Central memory CD4-positive, alpha-beta T cell (primary cell): ENCODE data around the gene CCDC40.

Source experiments
- DNase-seq: peaks from one replicate; pipeline ENCODE4 v3.0.0; 2022

Gene CCDC40

DNA sequence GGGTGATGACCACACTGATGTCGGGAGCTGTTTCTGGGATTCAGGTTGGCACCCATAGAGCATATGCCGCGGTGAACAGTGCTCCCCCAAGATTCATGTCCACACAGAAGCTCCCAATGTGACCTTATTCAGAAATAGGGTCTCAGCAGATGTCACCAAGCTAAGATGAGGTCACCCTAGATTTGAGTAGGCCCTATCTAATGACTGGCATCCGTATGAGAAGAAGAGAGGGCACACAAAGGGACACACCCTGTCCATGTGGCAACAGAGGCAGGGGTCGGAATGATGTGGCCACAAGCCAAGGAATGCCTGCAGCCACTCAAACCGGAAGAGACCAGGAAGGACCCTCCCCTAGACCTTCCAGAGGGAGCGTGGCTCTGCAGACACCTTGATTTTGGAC is 36.3 kb upstream of the CCDC40 start:
- DNase-seq = no peak

- no peak for DNase-seq
These were observed 35.3 kb upstream of the CCDC40 start for GRCh38 chr17:80000981-80001775.

GRCh38 chr17:80002070-80002641 is 34.3 kb upstream of the CCDC40 start:
- DNase-seq = no peak

DNA sequence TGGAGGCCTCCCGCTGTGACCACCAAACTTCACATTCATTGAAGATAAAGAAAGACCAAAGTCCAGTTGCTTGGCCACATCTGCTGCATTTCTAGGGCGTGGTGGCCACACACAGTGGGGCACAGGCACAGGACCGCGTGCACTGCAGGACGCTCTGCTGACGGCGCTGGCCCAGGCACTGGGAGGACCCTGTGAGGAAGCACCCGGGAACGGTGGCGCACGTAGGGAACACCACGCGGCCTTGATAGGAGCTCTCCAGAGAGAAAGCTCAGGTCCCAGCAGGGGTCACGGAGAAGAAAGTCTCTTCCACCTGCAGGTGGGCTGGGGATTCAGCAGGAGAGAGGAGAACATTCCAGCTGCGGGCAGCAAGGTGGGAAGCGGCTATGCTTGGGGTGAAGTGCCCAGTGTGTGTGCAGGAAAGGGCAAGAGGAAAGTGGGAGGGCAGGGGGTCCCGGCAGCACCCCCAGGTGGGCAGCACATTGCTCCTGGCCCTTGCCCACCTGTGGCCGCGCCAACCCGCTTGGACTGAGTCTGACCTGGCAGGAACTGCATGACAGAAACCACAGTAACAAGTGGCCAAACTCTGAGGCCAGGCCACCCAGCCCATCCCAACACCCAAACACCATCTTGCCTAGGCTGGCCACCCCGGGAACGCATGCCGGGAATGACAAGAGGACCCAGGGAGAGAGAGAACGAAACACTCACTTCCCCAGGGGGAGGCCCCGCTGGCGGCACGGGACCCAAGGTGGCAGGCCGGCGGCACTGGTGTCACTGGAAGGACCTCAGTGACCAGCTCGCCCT is 33.6 kb upstream of the CCDC40 start:
- no peak for DNase-seq

DNA sequence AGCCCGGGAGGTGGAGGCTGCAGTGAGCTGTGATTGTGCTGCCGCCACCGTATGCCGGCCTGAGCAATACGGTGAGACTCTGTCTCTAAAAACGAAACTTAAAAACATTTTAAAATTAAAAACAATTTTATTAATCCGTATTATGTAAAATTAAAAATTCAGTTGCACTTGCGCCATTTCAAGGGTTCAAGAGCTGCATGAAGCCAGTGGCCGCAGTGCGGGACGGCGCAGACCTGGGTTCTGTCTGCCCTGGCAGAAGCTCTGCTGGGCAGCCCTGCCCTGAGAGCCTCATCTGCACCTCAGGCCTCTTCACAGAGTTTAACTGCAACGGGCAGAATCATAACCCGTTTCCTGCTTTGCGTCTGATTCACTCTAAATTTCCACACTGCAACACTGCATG is 32.5 kb upstream of the CCDC40 start:
- no peak for DNase-seq

DNA sequence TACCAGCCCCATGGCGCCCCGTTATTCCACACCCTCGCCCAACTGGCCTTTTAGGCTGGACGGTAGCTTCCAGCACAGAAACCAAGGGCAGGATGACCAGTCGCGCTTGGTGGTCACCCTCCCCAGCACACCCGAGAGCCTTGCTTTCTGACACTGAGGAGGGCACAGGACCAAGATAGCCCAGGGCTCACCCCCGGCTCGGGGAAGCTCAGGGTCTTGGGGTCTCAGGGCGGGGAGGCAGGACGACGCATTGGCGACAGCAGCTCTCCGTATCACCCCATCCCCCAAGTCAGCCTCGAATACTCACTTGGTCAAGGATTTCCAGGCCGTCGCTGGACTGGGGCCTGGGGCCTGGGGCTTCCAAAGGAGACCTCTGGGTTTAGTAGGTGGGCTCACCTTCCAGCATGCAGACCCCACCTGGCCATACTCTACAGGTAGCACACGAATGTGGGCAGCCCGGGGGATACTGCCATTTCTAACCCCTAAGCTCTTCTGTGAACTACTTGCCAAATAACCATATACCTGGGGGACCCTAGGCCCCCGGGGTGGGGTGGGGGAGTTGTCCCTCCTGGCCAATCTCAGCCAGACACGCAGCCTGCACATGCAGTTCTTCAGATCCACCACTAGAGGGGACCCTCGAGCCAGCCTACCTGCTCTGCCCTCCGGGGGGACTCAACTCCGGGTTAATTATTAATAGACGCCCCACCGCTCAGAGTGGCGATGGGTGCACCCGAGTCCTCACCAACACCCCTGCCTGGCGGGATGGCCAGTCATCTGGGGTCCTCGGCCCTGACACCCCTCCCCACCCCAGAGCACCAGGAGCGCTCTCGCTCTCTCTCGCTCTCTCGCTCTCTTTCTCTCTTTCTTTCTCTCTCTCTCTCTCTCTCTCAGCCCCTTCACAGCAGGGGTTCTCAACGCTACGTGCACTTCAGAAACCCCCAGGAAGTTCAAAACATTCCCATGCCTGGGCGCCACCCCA is 30.8 kb upstream of the CCDC40 start:
- peak; percentile 54 for DNase-seq

DNA sequence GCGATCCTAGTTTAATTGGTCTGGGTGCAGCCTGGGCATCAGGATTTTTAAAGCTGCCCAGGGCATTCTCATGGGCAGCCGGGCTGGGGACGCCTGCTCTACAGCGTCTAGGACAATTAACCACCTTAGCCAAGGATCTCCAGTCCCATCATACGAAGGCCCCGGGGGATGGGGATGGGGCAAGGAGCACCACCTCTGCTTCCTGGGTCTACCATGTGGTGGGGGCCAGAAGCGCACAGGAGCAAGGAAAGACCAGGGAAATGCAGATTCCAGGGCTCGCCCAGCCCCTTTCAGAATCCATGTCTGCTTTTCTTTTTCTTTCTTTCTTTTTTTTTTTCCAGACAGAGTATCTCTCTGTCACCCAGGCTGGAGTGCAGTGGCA is 30.1 kb upstream of the CCDC40 start:
- no peak for DNase-seq

GRCh38 chr17:80006811-80007752 is 29.4 kb upstream of the CCDC40 start:
- no peak for DNase-seq

DNA sequence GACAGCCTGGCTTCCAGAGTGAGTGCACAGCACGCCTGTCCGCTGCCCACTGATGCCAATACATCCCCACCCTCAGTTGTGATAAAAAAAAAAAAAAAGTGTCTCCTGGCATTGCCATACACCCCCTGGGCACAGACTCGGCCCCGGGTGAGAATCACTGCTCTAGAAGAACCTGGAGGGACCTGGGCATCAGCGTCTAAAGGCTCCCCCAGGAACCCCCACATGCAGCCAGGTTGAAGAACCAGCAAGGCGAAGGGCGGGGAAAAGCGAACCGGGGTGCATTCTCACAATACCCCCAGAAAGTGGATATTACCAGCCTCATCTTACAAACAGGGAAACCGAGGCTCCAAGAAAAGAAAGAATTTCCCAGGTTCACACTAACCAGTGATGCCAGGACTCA is 28.5 kb upstream of the CCDC40 start:
- no peak for DNase-seq

- DNase-seq = peak; percentile 54
These were observed 28.0 kb upstream of the CCDC40 start for GRCh38 chr17:80008383-80008840.

DNA sequence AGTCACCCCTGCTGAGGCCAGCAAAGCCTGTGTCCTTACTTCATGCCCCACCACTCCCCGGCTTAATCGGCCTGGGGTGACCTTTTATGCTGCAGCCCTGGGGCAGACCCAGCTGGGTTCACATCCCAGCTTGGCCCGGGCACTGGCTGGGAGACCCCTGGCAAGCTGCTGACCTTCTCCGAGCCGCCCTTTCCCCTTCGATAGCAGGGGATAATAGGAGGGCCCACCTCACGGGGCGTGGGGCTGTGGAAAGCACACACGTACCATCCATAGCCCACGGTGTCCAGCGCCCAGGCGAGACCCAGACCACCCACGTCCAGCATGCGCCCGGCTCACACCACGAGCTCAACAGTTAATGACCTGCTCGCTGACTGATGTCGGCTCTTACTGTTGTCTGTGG is 27.6 kb upstream of the CCDC40 start:
- no peak for DNase-seq

- DNase-seq = no peak
These were observed 26.8 kb upstream of the CCDC40 start for GRCh38 chr17:80009391-80010282.

- no peak for DNase-seq
These were observed 26.1 kb upstream of the CCDC40 start for GRCh38 chr17:80010283-80010858.

- no peak for DNase-seq
These were observed 24.4 kb upstream of the CCDC40 start for GRCh38 chr17:80011989-80012555.

GRCh38 chr17:80012765-80013741 is 23.4 kb upstream of the CCDC40 start:
- DNase-seq = no peak

DNA sequence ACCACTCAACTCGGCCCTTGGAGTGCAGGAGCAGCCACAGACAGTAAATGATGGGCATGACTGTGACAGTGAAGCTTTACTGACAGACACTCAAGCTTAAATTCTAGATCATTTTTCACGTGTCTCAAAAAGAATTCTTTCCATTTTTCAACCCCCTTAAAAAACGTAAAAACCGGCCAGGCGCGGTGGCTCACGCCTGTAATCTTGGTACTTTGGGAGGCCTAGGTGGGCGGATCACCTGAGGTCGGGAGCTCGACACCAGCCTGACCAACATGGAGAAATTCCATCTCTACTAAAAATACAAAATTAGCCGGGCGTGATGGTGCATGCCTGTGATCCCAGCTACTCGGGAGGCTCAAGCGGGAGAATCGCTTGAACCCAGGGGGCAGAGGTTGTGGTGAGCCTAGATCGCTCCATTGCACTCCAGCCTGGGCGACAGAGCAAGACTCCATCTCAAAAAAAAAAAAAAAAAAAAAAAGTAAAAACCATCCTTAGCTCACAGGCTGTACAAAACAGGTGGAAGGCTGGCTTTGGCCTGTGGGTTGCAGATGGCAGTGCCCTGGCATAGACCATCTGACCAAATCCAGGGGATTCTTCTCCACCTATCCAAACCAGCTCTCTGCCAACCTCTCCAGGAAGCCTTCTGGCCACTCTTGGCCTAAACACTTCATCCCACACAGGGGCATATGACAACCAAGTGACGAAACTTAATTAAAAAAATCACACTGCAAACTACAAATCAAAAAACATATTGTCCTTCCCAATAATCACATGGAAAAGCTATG is 19.0 kb upstream of the CCDC40 start:
- DNase-seq = no peak

GRCh38 chr17:80018917-80019651 is 17.4 kb upstream of the CCDC40 start:
- no peak for DNase-seq
